ENCODE results near the gene FIG4. TPM values are rescaled to one million over a fixed set of nuclear protein-coding genes. Genes with fewer than 3 reads are reported as not detected.

FIG4 gene
- polyA plus RNA-seq, 2 of the 4 experiments (the other 2 are of a cell fraction) = 6.2 to 11.2 TPM

DNA sequence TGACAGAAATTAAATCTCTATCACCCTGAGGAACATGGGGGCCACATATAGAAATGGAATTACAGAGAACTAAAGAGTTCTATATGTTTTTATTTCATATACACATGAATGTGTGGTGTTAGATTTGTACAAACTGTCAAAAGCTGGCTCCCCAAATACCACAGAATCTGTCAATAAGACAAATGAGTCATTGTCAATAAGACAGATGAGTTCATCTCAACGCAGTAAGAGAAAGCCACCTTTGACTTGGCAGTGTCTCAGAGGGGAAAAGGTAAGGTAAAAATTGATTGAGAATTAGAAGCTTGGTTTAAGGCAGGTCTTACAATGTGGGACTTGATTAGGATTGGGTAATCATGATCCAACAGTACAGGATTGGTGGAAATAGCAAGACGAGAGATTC lies 162.9 kb downstream of the FIG4 start:
- no peak overlapping the region for H3K27ac ChIP-seq
- H3K4me3 ChIP-seq = no peak overlapping the region
- ChIA-PET POLR2A (no interaction called here), CTCF (interaction anchor here (1.5 kb wide), 1 partner anchor 186 kb away, joined by 5 read pairs; no protein-coding TSS in a partner anchor)
- no peak overlapping the region for H3K4me2 ChIP-seq
- H3K4me1 ChIP-seq = no peaks in the 10 kb centered on the region
- 46% methylated on average over 2 of the region's 2 CpGs for WGBS (ENCODE audit: missing lambda C conversion rate)
- DNase-seq (ENCODE audit: low read depth in 1 of 2, low spot score in 1 of 2) = no peak
- TF ChIP-seq FOXS1 (CRISPR knock-in tag; IDR thresholded peaks at IDR 0.05) (no peak), HOXA7 (CRISPR knock-in tag; IDR thresholded peaks at IDR 0.05) (no peak), RAD21 (conservative IDR thresholded peaks at IDR 0.05 in 1 of 2, IDR thresholded peaks at IDR 0.05 in 1 of 2) (no peak), HEYL (CRISPR knock-in tag; IDR thresholded peaks at IDR 0.05) (no peak), RARB (CRISPR knock-in tag; IDR thresholded peaks at IDR 0.05) (no peak), HMGXB4 (CRISPR knock-in tag; IDR thresholded peaks at IDR 0.05; ENCODE audit: borderline replicate concordance) (no peak), SREBF2 (IDR thresholded peaks at IDR 0.05) (no peak), ZFP36 (IDR thresholded peaks at IDR 0.05; ENCODE audit: borderline replicate concordance, partially characterized antibody) (no peak), HOXB13 (CRISPR knock-in tag; IDR thresholded peaks at IDR 0.05; ENCODE audit: low read depth) (no peak), CHD4 (IDR thresholded peaks at IDR 0.05; ENCODE audit: borderline replicate concordance) (no peak), RFX5 (IDR thresholded peaks at IDR 0.05) (no peak), ELK1 (IDR thresholded peaks at IDR 0.05; ENCODE audit: low read depth, low read length) (no peak), CBX8 (IDR thresholded peaks at IDR 0.05) (no peak), NR3C1 (IDR thresholded peaks at IDR 0.05) (no peak), ATOH8 (CRISPR knock-in tag; IDR thresholded peaks at IDR 0.05; ENCODE audit: low read depth) (no peak), POLR2A (IDR thresholded peaks at IDR 0.05; ENCODE audit: low read length) (no peak), REST (IDR thresholded peaks at IDR 0.05) (no peak), HDAC2 (IDR thresholded peaks at IDR 0.05) (no peak), TFCP2L1 (CRISPR knock-in tag; IDR thresholded peaks at IDR 0.05) (no peak)
- H3K9me3 ChIP-seq = no peaks in the 10 kb centered on the region
- FAIRE-seq = no peak
- no peak for ATAC-seq

DNA sequence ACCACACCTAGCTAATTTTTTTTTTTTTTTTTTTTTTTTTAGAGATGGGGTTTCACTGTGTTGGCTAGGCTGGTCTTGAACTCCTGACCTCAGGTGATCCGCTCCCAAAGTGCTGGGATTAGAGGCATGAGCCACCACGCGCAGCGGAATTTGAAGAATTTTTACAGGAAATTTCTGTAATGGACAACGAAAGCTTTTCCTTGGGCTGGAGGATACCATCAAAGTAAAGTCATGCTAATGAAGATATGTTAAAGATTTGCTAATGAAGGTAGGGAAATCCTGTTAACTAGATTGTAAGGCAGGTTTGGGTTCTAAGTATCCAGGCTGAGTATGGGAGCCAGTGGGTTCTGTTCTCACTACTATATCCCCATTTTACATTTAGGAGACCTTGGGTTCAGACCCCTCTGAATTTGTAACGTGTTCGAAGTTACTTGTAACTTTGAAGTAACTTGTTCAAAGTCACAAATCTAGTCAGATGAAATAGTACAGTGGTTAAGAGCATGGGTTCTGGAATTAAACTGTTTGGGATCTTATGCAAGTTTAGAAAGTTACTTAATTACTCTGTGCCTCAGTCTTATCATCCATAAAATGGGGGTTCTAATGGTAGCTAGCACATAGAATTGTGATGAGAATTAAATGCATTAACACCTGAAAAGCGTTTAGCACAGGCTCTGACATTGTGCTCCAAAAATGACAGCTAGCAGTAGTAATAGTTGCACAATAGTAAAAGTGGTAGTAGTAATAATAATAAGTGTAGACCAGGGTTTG lies 163.6 kb downstream of the FIG4 start:
- no peak overlapping the region for H3K27ac ChIP-seq
- ATAC-seq (no peak), DNase-seq (ENCODE audit: low read depth in 1 of 2, low spot score in 1 of 2) (no peak), FAIRE-seq (no peak)
- no peak overlapping the region for H3K4me3 ChIP-seq
- H3K4me2 ChIP-seq = no peak overlapping the region
- no peaks in the 10 kb centered on the region for H3K9me3 ChIP-seq
- CTCF ChIA-PET = interaction anchor here (1.5 kb wide), 1 partner anchor 185 kb away, joined by 5 read pairs; no protein-coding TSS in a partner anchor
- POLR2A ChIA-PET = no interaction called here
- H3K4me1 ChIP-seq = no peaks in the 10 kb centered on the region
- 76% methylated on average over 8 of the region's 8 CpGs for WGBS (ENCODE audit: missing lambda C conversion rate)
- TF ChIP-seq BHLHE40 (IDR thresholded peaks at IDR 0.05; ENCODE audit: low read depth, low read length) = no peak
- no peak for TF ChIP-seq PHF8 (IDR thresholded peaks at IDR 0.05; ENCODE audit: borderline replicate concordance, low read depth)
- no peak for TF ChIP-seq RARB (CRISPR knock-in tag; IDR thresholded peaks at IDR 0.05)
- no peak for TF ChIP-seq HDAC2 (IDR thresholded peaks at IDR 0.05)
- no peak for TF ChIP-seq HOXA7 (CRISPR knock-in tag; IDR thresholded peaks at IDR 0.05)
- no peak for TF ChIP-seq ESRRA (IDR thresholded peaks at IDR 0.05; ENCODE audit: borderline replicate concordance, low read length)
- TF ChIP-seq, protein P1, sequence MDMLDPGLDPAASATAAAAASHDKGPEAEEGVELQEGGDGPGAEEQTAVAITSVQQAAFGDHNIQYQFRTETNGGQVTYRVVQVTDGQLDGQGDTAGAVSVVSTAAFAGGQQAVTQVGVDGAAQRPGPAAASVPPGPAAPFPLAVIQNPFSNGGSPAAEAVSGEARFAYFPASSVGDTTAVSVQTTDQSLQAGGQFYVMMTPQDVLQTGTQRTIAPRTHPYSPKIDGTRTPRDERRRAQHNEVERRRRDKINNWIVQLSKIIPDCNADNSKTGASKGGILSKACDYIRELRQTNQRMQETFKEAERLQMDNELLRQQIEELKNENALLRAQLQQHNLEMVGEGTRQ (IDR thresholded peaks at IDR 0.05) = no peak
- TF ChIP-seq TP53 (CRISPR knock-in tag; IDR thresholded peaks at IDR 0.05) = no peak
- no peak for TF ChIP-seq POLR2AphosphoS2 (conservative IDR thresholded peaks at IDR 0.05; ENCODE audit: low read length)
- no peak for TF ChIP-seq RAD21 (conservative IDR thresholded peaks at IDR 0.05 in 1 of 2, IDR thresholded peaks at IDR 0.05 in 1 of 2)
- TF ChIP-seq HOXB5 (CRISPR knock-in tag; IDR thresholded peaks at IDR 0.05) = no peak
- TF ChIP-seq EHMT2 (IDR thresholded peaks at IDR 0.05; ENCODE audit: low read depth) = no peak
- TF ChIP-seq POLR2A (IDR thresholded peaks at IDR 0.05; ENCODE audit: low read length) = no peak

All from A549 (cell line).